K562 (cell line): Measurements from ENCODE around the gene SKAP1. TPM values are rescaled to one million over a fixed set of nuclear protein-coding genes. Genes with fewer than 3 reads are reported as not detected.

ENCODE experiments used
- ATF7 ChIP-seq: fragments of 450-650 bp; IDR thresholded peaks from 2 replicates; pipeline ENCODE4 v1.7.1; 2014; ENCODE audit warnings: mild to moderate bottlenecking, moderate library complexity
- DDX20 ChIP-seq: fragments of 450-650 bp; IDR thresholded peaks from 2 replicates; pipeline ENCODE4 v1.6.1; 2016; ENCODE audit warnings: missing genetic modification characterization, low read depth, mild to moderate bottlenecking, missing compliant biosample characterization, moderate library complexity
- FOXJ2 ChIP-seq: fragments of 200-800 bp; sonication (Bioruptor generic); IDR thresholded peaks from 2 replicates; pipeline ENCODE4 v1.6.1; 2016; ENCODE audit warnings: missing genetic modification characterization, missing compliant biosample characterization
- HDAC2 ChIP-seq: fragments of 450-650 bp; IDR thresholded peaks from 2 replicates; pipeline ENCODE4 v1.6.1; 2016; ENCODE audit warnings: mild to moderate bottlenecking
- IRF9 ChIP-seq: fragments of 450-650 bp; IDR thresholded peaks from 2 replicates; pipeline ENCODE4 v1.6.1; 2016; ENCODE audit warnings: missing biosample characterization, missing genetic modification characterization
- KLF6 ChIP-seq: fragments of 250-450 bp; sonication (Bioruptor Pico); IDR thresholded peaks from 2 replicates; pipeline ENCODE4 v1.4.0; 2020; ENCODE audit warnings: mild to moderate bottlenecking, moderate library complexity, borderline replicate concordance
- MAFG ChIP-seq: fragments of 450-650 bp; conservative IDR thresholded peaks from 2 replicates; pipeline ENCODE4 v1.6.1; 2016; ENCODE audit warnings: missing genetic modification characterization, missing compliant biosample characterization
- MEIS2 ChIP-seq: fragments of 450-650 bp; IDR thresholded peaks from 2 replicates; pipeline ENCODE4 v1.6.1; 2014; ENCODE audit warnings: mild to moderate bottlenecking; ENCODE audit not compliant: partially characterized antibody
- NFRKB ChIP-seq: fragments of 450-650 bp; IDR thresholded peaks from 2 replicates; pipeline ENCODE4 v1.6.1; 2016; ENCODE audit warnings: low read depth
- OTX1 ChIP-seq: fragments of 450-650 bp; formaldehyde crosslinking; IDR thresholded peaks from 2 replicates; pipeline ENCODE4 v1.4.0; 2022; ENCODE audit warnings: mild to moderate bottlenecking
- SMARCA4 ChIP-seq: fragments of 450-650 bp; IDR thresholded peaks from 2 replicates; pipeline ENCODE4 v1.6.1; 2016
- TAL1 ChIP-seq: fragments of 450-650 bp; IDR thresholded peaks from 2 replicates; pipeline ENCODE4 v1.6.1; 2016; ENCODE audit warnings: mild to moderate bottlenecking
- ZNF197 ChIP-seq: fragments of 200-800 bp; sonication (Bioruptor generic); IDR thresholded peaks from 2 replicates; pipeline ENCODE4 v1.6.1; 2016; ENCODE audit warnings: low read depth, missing genetic modification characterization, missing compliant biosample characterization
- ZNF354B ChIP-seq: fragments of 250-450 bp; sonication (Bioruptor Pico); IDR thresholded peaks from 2 replicates; pipeline ENCODE4 v1.4.0; 2020
- ZNF395 ChIP-seq: fragments of 200-800 bp; sonication (Bioruptor generic); IDR thresholded peaks from 2 replicates; pipeline ENCODE4 v1.6.1; 2017; ENCODE audit warnings: missing genetic modification characterization, missing compliant biosample characterization
- ZNF589 ChIP-seq: fragments of 200-800 bp; sonication (Bioruptor generic); IDR thresholded peaks from 2 replicates; pipeline ENCODE4 v1.6.1; 2016; ENCODE audit warnings: low read depth, missing genetic modification characterization, missing compliant biosample characterization
- ZNF592 ChIP-seq: fragments of 450-650 bp; IDR thresholded peaks from 2 replicates; pipeline ENCODE4 v1.6.1; 2017; ENCODE audit warnings: antibody characterized with exemption, mild to moderate bottlenecking
- ZSCAN32 ChIP-seq: fragments of 450-650 bp; formaldehyde crosslinking; IDR thresholded peaks from 2 replicates; pipeline ENCODE4 v1.4.0; 2020; ENCODE audit warnings: mild to moderate bottlenecking, moderate library complexity
- polyA plus RNA-seq, 8 experiments: library from polyadenylated mRNA; depleted of rRNA in 4 of 8; stranded (reverse) in 5 of 8; unstranded in 3 of 8; fragments of >200 nt; fragmentation: Nextera tagmentation in 2 of 8; fragmentation: Illumina TruSeq in 1 of 8; extraction: Ambion mirVana in 2 of 8; extraction: Trizol in 1 of 8; gene quantifications; 2 replicates each; pipeline versions ENCODE4 v1.2.1 to v1.2.3, GENCODE V29; 2011 to 2014; ENCODE audit warnings: inconsistent platforms in 1 of 8, missing spikeins in 1 of 8
- total RNA-seq, 7 experiments: library from RNA; depleted of rRNA in 6 of 7; stranded (reverse); fragments of >200 nt in 6 of 7; fragmentation: Illumina TruSeq in 2 of 7; extraction: Trizol in 2 of 7; gene quantifications; 2 replicates each; pipeline versions ENCODE4 v1.2.1 to v1.2.3, GENCODE V29; 2011 to 2021; ENCODE audit warnings: low replicate concordance in 1 of 7
- TF ChIP-seq, protein P1 (sequence below): fragments of 200-800 bp; sonication (Bioruptor generic); IDR thresholded peaks from 2 replicates; pipeline ENCODE4 v1.6.1; 2017; ENCODE audit warnings: missing genetic modification characterization, missing compliant biosample characterization

The SKAP1 gene
- total and polyA plus RNA-seq, 9 of the 15 experiments (the other 6 are each of a cell fraction or from before 2014, with no cell fraction given): 0.06 to 0.80 (median 0.10) TPM; not detected in 4

GRCh38 chr17:48360861-48361633, 69.0 kb downstream of the SKAP1 start (continued):
- TF ChIP-seq MAFG (tag): 0 out of 2 replicates have a peak, but pooled peaks have one; percentile 15
- peak; percentile 97 for TF ChIP-seq ZNF395
- peak; percentile 31; the same call in 1 of the 2 replicates for TF ChIP-seq IRF9 (tag)
- TF ChIP-seq, protein P1, sequence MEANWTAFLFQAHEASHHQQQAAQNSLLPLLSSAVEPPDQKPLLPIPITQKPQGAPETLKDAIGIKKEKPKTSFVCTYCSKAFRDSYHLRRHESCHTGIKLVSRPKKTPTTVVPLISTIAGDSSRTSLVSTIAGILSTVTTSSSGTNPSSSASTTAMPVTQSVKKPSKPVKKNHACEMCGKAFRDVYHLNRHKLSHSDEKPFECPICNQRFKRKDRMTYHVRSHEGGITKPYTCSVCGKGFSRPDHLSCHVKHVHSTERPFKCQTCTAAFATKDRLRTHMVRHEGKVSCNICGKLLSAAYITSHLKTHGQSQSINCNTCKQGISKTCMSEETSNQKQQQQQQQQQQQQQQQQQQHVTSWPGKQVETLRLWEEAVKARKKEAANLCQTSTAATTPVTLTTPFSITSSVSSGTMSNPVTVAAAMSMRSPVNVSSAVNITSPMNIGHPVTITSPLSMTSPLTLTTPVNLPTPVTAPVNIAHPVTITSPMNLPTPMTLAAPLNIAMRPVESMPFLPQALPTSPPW: peak; percentile 46
- TF ChIP-seq ATF7: peak; percentile 76; the same call in 1 of the 2 replicates
- TF ChIP-seq ZNF592: 0 out of 2 replicates have a peak, but pooled peaks have one; percentile 21
- peak; percentile 95 for TF ChIP-seq ZNF197 (CRISPR knock-in tag)
- TF ChIP-seq NFRKB: peak; percentile 42; the same call in 1 of the 2 replicates
- TF ChIP-seq FOXJ2 (tag): peak; percentile 62
- 0 out of 2 replicates have a peak, but pooled peaks have one; percentile 18 for TF ChIP-seq OTX1 (CRISPR knock-in tag)
- peak; percentile 70; the same call in 1 of the 2 replicates for TF ChIP-seq KLF6 (CRISPR knock-in tag)
- TF ChIP-seq HDAC2: peak; percentile 24; the same call in 1 of the 2 replicates
- peak; percentile 86; the same call in 1 of the 2 replicates for TF ChIP-seq SMARCA4
- peak; percentile 58; the same call in 1 of the 2 replicates for TF ChIP-seq ZNF354B
- 0 out of 2 replicates have a peak, but pooled peaks have one; percentile 45 for TF ChIP-seq ZSCAN32 (CRISPR knock-in tag)
- peak; percentile 45 for TF ChIP-seq MEIS2
- TF ChIP-seq TAL1: peak; percentile 65
- peak; percentile 99 for TF ChIP-seq ZNF589 (CRISPR knock-in tag)
- TF ChIP-seq DDX20 (tag): peak; percentile 69; the same call in 1 of the 2 replicates
